A673 (cell line): Measurements from ENCODE around the gene NRG4. TPM values are rescaled to one million over a fixed set of nuclear protein-coding genes. Genes with fewer than 3 reads are reported as not detected.

Source experiments
- BruUV-seq: library from RNA; stranded (reverse); fragments of 400-500 nt; replicated peaks from 2 replicates; lab custom pipeline; 2021; lab: Mats Ljungman, UMichigan
- CTCF ChIA-PET: fragments of 300-600 bp; sonication (Branson Sonifier 250); formaldehyde crosslinking; loops from one replicate; lab custom pipeline; 2022; ENCODE audit warnings: antibody characterized with exemption; lab: Charles Lee
- POLR2A ChIA-PET: fragments of 300-600 bp; sonication (Branson Sonifier 250); formaldehyde crosslinking; loops from one replicate; lab custom pipeline; 2022; ENCODE audit warnings: antibody characterized with exemption; ENCODE audit not compliant: low non-redundant PET; lab: Charles Lee
- DNase-seq: peaks from one replicate; pipeline ENCODE4 v3.0.0-alpha.2; 2015; ENCODE audit warnings: low spot score
- H3K27ac ChIP-seq: fragments of 200-600 bp; sonication (generic); 2 replicates; pipeline ENCODE4 v1.5.1; 2016; ENCODE audit warnings: mixed run types, low read depth, mild to moderate bottlenecking, mixed read lengths, antibody characterized with exemption, low read length; ENCODE audit not compliant: poor library complexity, severe bottlenecking
- H3K27me3 ChIP-seq: fragments of 200-600 bp; sonication (generic); replicated peaks from 2 replicates; pipeline ENCODE4 v1.6.1; 2017; ENCODE audit warnings: mixed run types, low read depth, mild to moderate bottlenecking, mixed read lengths, antibody characterized with exemption, low read length; ENCODE audit not compliant: insufficient read depth, poor library complexity
- H3K36me3 ChIP-seq: fragments of 200-600 bp; sonication (generic); 2 replicates; pipeline ENCODE4 v1.6.1; 2016; ENCODE audit warnings: mixed run types, mild to moderate bottlenecking, mixed read lengths, antibody characterized with exemption, low read length; ENCODE audit not compliant: insufficient read depth, poor library complexity, severe bottlenecking
- H3K4me1 ChIP-seq: fragments of 200-600 bp; sonication (generic); 2 replicates; pipeline ENCODE4 v1.6.1; 2017; ENCODE audit warnings: mixed run types, mild to moderate bottlenecking, mixed read lengths, antibody characterized with exemption, low read length; ENCODE audit not compliant: insufficient read depth, poor library complexity, severe bottlenecking
- H3K4me3 ChIP-seq: fragments of 200-600 bp; sonication (generic); 2 replicates; pipeline ENCODE4 v1.5.1; 2016; ENCODE audit warnings: low read depth, mixed run types, mild to moderate bottlenecking, mixed read lengths, low read length; ENCODE audit not compliant: poor library complexity, severe bottlenecking
- H3K9me3 ChIP-seq: fragments of 200-600 bp; sonication (generic); 2 replicates; pipeline ENCODE4 v1.6.1; 2016; ENCODE audit warnings: mixed run types, low read depth, mild to moderate bottlenecking, mixed read lengths, antibody characterized with exemption, low read length; ENCODE audit not compliant: poor library complexity, severe bottlenecking
- CTCF ChIP-seq: fragments of 300-800, 200-600 bp; sonication (generic); conservative IDR thresholded peaks from 2 replicates; pipeline ENCODE4 v1.5.1; 2017; ENCODE audit warnings: low read depth, mild to moderate bottlenecking, antibody characterized with exemption, low read length, moderate library complexity, mixed read lengths
- EZH2 ChIP-seq: fragments of 200-600 bp; sonication (generic); IDR thresholded peaks from 2 replicates; pipeline ENCODE4 v1.6.1; 2017; ENCODE audit warnings: borderline replicate concordance, low read depth, mild to moderate bottlenecking, mixed read lengths, antibody characterized with exemption, low read length; ENCODE audit not compliant: poor library complexity, severe bottlenecking
- intact Hi-C: fragments of 100-400 bp; cut with micrococcal nuclease; formaldehyde crosslinking; loops from one replicate; pipeline ENCODE4 v1.10.0; 2022; ENCODE audit not compliant: unreplicated experiment
- total RNA-seq: library from RNA; stranded (reverse); gene quantifications from 2 replicates; pipeline ENCODE4 v1.2.3, GENCODE V29; 2021

The NRG4 gene
- total RNA-seq, 1 experiment from 2014 or later: not detected

- peak; percentile 96 for DNase-seq
- TF ChIP-seq CTCF (no peak), EZH2 (no peak)
- peak within 1 kb of the TSS; percentile 93 for H3K27ac ChIP-seq
- H3K36me3 ChIP-seq: no peaks in the 10 kb centered on the region
- peak within 1 kb of the TSS; percentile 98 for H3K4me3 ChIP-seq
- POLR2A ChIA-PET: no interaction called here
- H3K27me3 ChIP-seq: no peaks in the 10 kb centered on the region
- peaks cover 5% of the 10 kb centered on the region for H3K4me1 ChIP-seq
- TSS peak; percentile 95 for BruUV-seq
- intact Hi-C loops: no loop called here
- CTCF ChIA-PET: interaction anchor here (0.5 to 0.6 kb wide), 2 partner anchors 37 to 1388 kb away, joined by 3 read pairs; no protein-coding TSS in a partner anchor
- H3K9me3 ChIP-seq: no peaks in the 10 kb centered on the region
Observed at GRCh38 chr15:75903331-75904239, 108.6 kb downstream of the NRG4 start, which contains the start of gene FBXO22. FBXO22 (plus strand) TSS chr15:75903878; CDS start chr15:75903964, 86 bp downstream.

GRCh38 chr15:75902129-75902557 is 110.1 kb downstream of the NRG4 start:
- ChIA-PET POLR2A (no interaction called here), CTCF (no interaction called here)
- TF ChIP-seq CTCF (no peak), EZH2 (no peak)
- Histone ChIP-seq H3K4me1 (peaks cover 5% of the 10 kb centered on the region), H3K27me3 (no peaks in the 10 kb centered on the region), H3K36me3 (no peaks in the 10 kb centered on the region), H3K9me3 (no peaks in the 10 kb centered on the region), H3K27ac (no peak overlapping the region), H3K4me3 (no peak overlapping the region)
- DNase-seq: no peak
- BruUV-seq: no TSS peak
- intact Hi-C loops: no loop called here

GRCh38 chr15:75900577-75900976 is 111.6 kb downstream of the NRG4 start:
- Histone ChIP-seq H3K27me3 (no peaks in the 10 kb centered on the region), H3K27ac (no peak overlapping the region), H3K9me3 (no peaks in the 10 kb centered on the region), H3K4me3 (no peak overlapping the region), H3K4me1 (peaks cover 5% of the 10 kb centered on the region), H3K36me3 (no peaks in the 10 kb centered on the region)
- CTCF ChIA-PET: no interaction called here
- TF ChIP-seq EZH2: no peak
- TF ChIP-seq CTCF: no peak
- no TSS peak for BruUV-seq
- no peak for DNase-seq
- POLR2A ChIA-PET: no interaction called here
- intact Hi-C loops: no loop called here
